ENCODE measurements around the gene TM4SF5. TPM values are rescaled to one million over a fixed set of nuclear protein-coding genes. Genes with fewer than 3 reads are reported as not detected.
A peak's percentile ranks its signal among the peaks of the same experiment; 100 is the strongest.

TM4SF5 gene
- total RNA-seq, 1 experiment from 2014 or later: not detected

GRCh38 chr17:4766723-4767122 lies 5.0 kb upstream of the TM4SF5 start:
- ChIA-PET CTCF (interaction anchor here (0.6 kb wide), 1 partner anchor 116 kb away, joined by 3 read pairs; no protein-coding TSS in a partner anchor), POLR2A (no interaction called here)
- peaks cover 18% of the 10 kb centered on the region for H3K27me3 Mint-ChIP-seq (ENCODE audit: insufficient read depth, unreplicated experiment)
- intact Hi-C loops (cut with micrococcal nuclease): no loop called here
- H3K36me3 Mint-ChIP-seq (ENCODE audit: insufficient read depth, unreplicated experiment): no peaks in the 10 kb centered on the region
- no peak for DNase-seq (ENCODE audit: unreplicated experiment)
- no TSS peak for BruUV-seq (replicated peaks)
- H3K27ac Mint-ChIP-seq (ENCODE audit: low read depth, unreplicated experiment): no peak overlapping the region
- TF ChIP-seq, protein P1, sequence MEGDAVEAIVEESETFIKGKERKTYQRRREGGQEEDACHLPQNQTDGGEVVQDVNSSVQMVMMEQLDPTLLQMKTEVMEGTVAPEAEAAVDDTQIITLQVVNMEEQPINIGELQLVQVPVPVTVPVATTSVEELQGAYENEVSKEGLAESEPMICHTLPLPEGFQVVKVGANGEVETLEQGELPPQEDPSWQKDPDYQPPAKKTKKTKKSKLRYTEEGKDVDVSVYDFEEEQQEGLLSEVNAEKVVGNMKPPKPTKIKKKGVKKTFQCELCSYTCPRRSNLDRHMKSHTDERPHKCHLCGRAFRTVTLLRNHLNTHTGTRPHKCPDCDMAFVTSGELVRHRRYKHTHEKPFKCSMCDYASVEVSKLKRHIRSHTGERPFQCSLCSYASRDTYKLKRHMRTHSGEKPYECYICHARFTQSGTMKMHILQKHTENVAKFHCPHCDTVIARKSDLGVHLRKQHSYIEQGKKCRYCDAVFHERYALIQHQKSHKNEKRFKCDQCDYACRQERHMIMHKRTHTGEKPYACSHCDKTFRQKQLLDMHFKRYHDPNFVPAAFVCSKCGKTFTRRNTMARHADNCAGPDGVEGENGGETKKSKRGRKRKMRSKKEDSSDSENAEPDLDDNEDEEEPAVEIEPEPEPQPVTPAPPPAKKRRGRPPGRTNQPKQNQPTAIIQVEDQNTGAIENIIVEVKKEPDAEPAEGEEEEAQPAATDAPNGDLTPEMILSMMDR (IDR thresholded peaks at IDR 0.05; ENCODE audit: unreplicated experiment): no peak
- no peaks in the 10 kb centered on the region for H3K9me3 Mint-ChIP-seq (ENCODE audit: unreplicated experiment)
- H3K4me3 Mint-ChIP-seq (ENCODE audit: unreplicated experiment): no peak overlapping the region
- peaks cover 2% of the 10 kb centered on the region for H3K4me1 Mint-ChIP-seq (ENCODE audit: insufficient read depth, unreplicated experiment)

DNA sequence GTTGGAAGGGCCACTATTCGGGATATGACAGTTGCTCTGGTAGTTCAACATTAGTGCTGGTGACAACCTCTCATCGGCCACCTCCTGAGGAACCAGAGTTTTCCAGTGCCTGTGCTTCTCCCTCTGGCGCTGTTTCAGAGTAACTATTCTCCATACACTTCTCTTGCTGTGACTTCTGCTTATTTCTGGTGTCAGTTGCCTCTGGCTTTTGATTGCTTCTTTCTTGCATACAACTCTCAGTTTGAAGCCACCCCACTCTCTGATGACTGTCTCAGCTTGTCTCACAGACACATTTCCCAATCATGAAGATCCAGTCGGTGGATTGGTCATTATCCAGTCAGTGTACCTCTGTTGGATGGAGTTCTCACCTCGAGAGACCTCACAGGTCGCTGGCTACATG lies 3.4 kb upstream of the TM4SF5 start:
- Mint-ChIP-seq H3K4me3 (ENCODE audit: unreplicated experiment) (no peak overlapping the region), H3K9me3 (ENCODE audit: unreplicated experiment) (no peaks in the 10 kb centered on the region), H3K4me1 (ENCODE audit: insufficient read depth, unreplicated experiment) (peaks cover 3% of the 10 kb centered on the region), H3K27ac (ENCODE audit: low read depth, unreplicated experiment) (no peak overlapping the region), H3K36me3 (ENCODE audit: insufficient read depth, unreplicated experiment) (no peaks in the 10 kb centered on the region), H3K27me3 (ENCODE audit: insufficient read depth, unreplicated experiment) (peaks cover 22% of the 10 kb centered on the region)
- ChIA-PET CTCF (interaction anchor here (0.5 kb wide), 1 partner anchor 317 kb away, joined by 5 read pairs; no protein-coding TSS in a partner anchor), POLR2A (interaction anchor here (0.6 to 1.7 kb wide), 3 partner anchors 15 to 151 kb away, joined by 3 to 4 read pairs (median 3); no protein-coding TSS in a partner anchor)
- no peak for DNase-seq (ENCODE audit: unreplicated experiment)
- BruUV-seq (replicated peaks): no TSS peak
- intact Hi-C loops (cut with micrococcal nuclease): no loop called here
- TF ChIP-seq, protein P1 (IDR thresholded peaks at IDR 0.05; ENCODE audit: unreplicated experiment): no peak

DNA sequence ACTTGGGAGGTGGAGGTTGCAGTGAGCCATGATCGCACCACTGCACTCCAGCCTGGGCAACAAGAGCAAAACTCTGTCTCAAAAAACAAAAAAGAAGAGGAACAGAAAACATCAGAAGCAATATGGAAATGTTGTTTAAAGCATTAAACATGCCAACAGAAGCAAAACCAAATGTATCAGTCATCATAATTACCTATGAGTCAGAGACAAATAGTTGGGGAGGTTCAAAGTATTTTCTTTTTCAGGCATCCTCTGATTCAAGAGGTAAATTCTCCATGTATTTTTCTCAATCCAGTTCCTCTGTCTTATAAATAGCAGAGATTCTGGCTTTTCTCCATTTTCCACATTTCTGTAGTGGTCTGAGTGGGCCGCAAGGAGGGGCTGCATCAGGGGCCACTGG lies 2.1 kb upstream of the TM4SF5 start:
- H3K36me3 Mint-ChIP-seq (ENCODE audit: insufficient read depth, unreplicated experiment): no peaks in the 10 kb centered on the region
- TF ChIP-seq, protein P1 (IDR thresholded peaks at IDR 0.05; ENCODE audit: unreplicated experiment): no peak
- no peak overlapping the region for H3K27ac Mint-ChIP-seq (ENCODE audit: low read depth, unreplicated experiment)
- H3K27me3 Mint-ChIP-seq (ENCODE audit: insufficient read depth, unreplicated experiment): peaks cover 24% of the 10 kb centered on the region
- peak; percentile 3 for DNase-seq (ENCODE audit: unreplicated experiment)
- H3K9me3 Mint-ChIP-seq (ENCODE audit: unreplicated experiment): no peaks in the 10 kb centered on the region
- CTCF ChIA-PET: interaction anchor here (0.7 kb wide), 1 partner anchor 21 kb away, joined by 3 read pairs; no protein-coding TSS in a partner anchor
- no peak overlapping the region for H3K4me3 Mint-ChIP-seq (ENCODE audit: unreplicated experiment)
- BruUV-seq (replicated peaks): no TSS peak
- H3K4me1 Mint-ChIP-seq (ENCODE audit: insufficient read depth, unreplicated experiment): peaks cover 3% of the 10 kb centered on the region
- POLR2A ChIA-PET: interaction anchor here (1.7 kb wide), 1 partner anchor 16 kb away, joined by 4 read pairs; no protein-coding TSS in a partner anchor
- intact Hi-C loops (cut with micrococcal nuclease): no loop called here

DNA sequence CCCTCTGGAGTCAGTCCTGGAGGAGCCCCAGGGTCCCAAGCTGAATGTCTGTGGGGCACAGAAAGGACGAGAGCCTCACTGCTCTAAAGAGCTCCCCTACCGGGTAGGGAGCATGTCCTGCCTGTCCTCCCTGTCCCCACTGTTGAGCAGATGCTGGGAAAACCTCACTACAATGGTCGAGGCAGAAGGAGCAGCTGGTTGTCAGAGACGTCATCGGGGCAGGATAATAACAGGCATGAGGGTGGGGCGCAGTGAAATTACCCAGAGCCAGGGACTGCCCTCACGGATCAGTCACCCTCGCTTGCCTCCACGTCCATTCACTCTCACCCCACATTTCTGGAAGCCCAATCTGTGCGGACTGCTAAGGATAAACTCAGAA lies 538 bp downstream of the TM4SF5 start:
- TF ChIP-seq, protein P1 (IDR thresholded peaks at IDR 0.05; ENCODE audit: unreplicated experiment): no peak
- H3K27ac Mint-ChIP-seq (ENCODE audit: low read depth, unreplicated experiment): no peak overlapping the region
- no peaks in the 10 kb centered on the region for H3K9me3 Mint-ChIP-seq (ENCODE audit: unreplicated experiment)
- peaks cover 22% of the 10 kb centered on the region for H3K27me3 Mint-ChIP-seq (ENCODE audit: insufficient read depth, unreplicated experiment)
- ChIA-PET POLR2A (no interaction called here), CTCF (no interaction called here)
- no peak overlapping the region for H3K4me3 Mint-ChIP-seq (ENCODE audit: unreplicated experiment)
- intact Hi-C loops (cut with micrococcal nuclease): no loop called here
- BruUV-seq (replicated peaks): no TSS peak
- H3K4me1 Mint-ChIP-seq (ENCODE audit: insufficient read depth, unreplicated experiment): peaks cover 3% of the 10 kb centered on the region
- DNase-seq (ENCODE audit: unreplicated experiment): no peak
- no peaks in the 10 kb centered on the region for H3K36me3 Mint-ChIP-seq (ENCODE audit: insufficient read depth, unreplicated experiment)
